Measurements from ENCODE around the gene PTS. TPM values are rescaled to one million over a fixed set of nuclear protein-coding genes. Genes with fewer than 3 reads are reported as not detected.

Gene PTS
- polyA plus RNA-seq, 3 donors = 11.8 to 25.0 (median 14.0) TPM

- Histone ChIP-seq H3K4me3 (replicated peaks in 1 of 3; ENCODE audit: low read depth in 2 of 3, low read length in 3 of 3) (no peak overlapping the region), H3K9me3 (replicated peaks in 1 of 2; ENCODE audit: control insufficient read depth in 1 of 2, insufficient read depth in 1 of 2, low read length in 2 of 2) (no peaks in the 10 kb centered on the region), H3K79me2 (ENCODE audit: insufficient read depth, low read length) (no peaks in the 10 kb centered on the region), H3K27me3 (ENCODE audit: control insufficient read depth in 2 of 2, insufficient read depth in 2 of 2, low read length in 2 of 2) (no peaks in the 10 kb centered on the region), H4K20me1 (ENCODE audit: insufficient read depth, low read length) (no peaks in the 10 kb centered on the region), H3K36me3 (replicated peaks in 1 of 2; ENCODE audit: control insufficient read depth in 1 of 2, insufficient read depth in 2 of 2, low read length in 2 of 2) (no peaks in the 10 kb centered on the region), H3K4me2 (replicated peaks; ENCODE audit: extremely low read depth, low read length, poor library complexity, severe bottlenecking) (no peak overlapping the region), H2AFZ (ENCODE audit: insufficient read depth, low read depth, low read length, poor library complexity, severe bottlenecking) (no peak overlapping the region), H3K9ac (ENCODE audit: insufficient read depth, low read length, poor library complexity, severe bottlenecking) (no peak overlapping the region), H3K4me1 (ENCODE audit: control insufficient read depth in 1 of 2, insufficient read depth in 2 of 2, low read length in 2 of 2) (peaks cover 0 to 6% of the 10 kb centered on the region in 2 donors), H3K27ac (ENCODE audit: low read depth in 1 of 2, low read length in 2 of 2) (no peak overlapping the region)
- DNase-seq = no peak
- no peak overlapping the region for H3K4me3 Mint-ChIP-seq
- H3K4me1 Mint-ChIP-seq = no peaks in the 10 kb centered on the region
- no CpG with 5 or more reads among the region's 1 CpG for WGBS (ENCODE audit: insufficient coverage)
- H3K36me3 Mint-ChIP-seq = peaks cover 0 to 3% of the 10 kb centered on the region in 2 donors
- H3K9me3 Mint-ChIP-seq = peaks cover 0 to 2% (median 0%) of the 10 kb centered on the region in 7 donors
- intact Hi-C loops (cut with micrococcal nuclease) = no loop called here
- H3K27ac Mint-ChIP-seq = no peak overlapping the region
- H3K27me3 Mint-ChIP-seq (ENCODE audit: low read depth in 3 of 3) = peaks cover 2 to 4% (median 3%) of the 10 kb centered on the region in 3 donors
- no peak for TF ChIP-seq CTCF (IDR thresholded peaks at IDR 0.05)
These were observed 46.8 kb downstream of the PTS start for GRCh38 chr11:112273066-112273465.

- no peak overlapping the region for H3K9ac ChIP-seq (ENCODE audit: insufficient read depth, low read length, poor library complexity, severe bottlenecking)
- Mint-ChIP-seq H3K27ac (no peak overlapping the region), H3K9me3 (peaks cover 0 to 2% (median 0%) of the 10 kb centered on the region in 7 donors), H3K4me1 (no peaks in the 10 kb centered on the region), H3K36me3 (peaks cover 0 to 3% of the 10 kb centered on the region in 2 donors), H3K27me3 (ENCODE audit: low read depth in 3 of 3) (peaks cover 2 to 4% (median 3%) of the 10 kb centered on the region in 3 donors), H3K4me3 (no peak overlapping the region)
- no peaks in the 10 kb centered on the region for H3K9me3 ChIP-seq (replicated peaks in 1 of 2; ENCODE audit: control insufficient read depth in 1 of 2, insufficient read depth in 1 of 2, low read length in 2 of 2)
- H3K4me2 ChIP-seq (replicated peaks; ENCODE audit: extremely low read depth, low read length, poor library complexity, severe bottlenecking) = no peak overlapping the region
- intact Hi-C loops (cut with micrococcal nuclease) = no loop called here
- no peaks in the 10 kb centered on the region for H3K4me1 ChIP-seq (ENCODE audit: control insufficient read depth in 1 of 2, insufficient read depth in 2 of 2, low read length in 2 of 2)
- no peak for TF ChIP-seq CTCF (IDR thresholded peaks at IDR 0.05)
- WGBS (ENCODE audit: insufficient coverage) = 98% methylated on average over 4 of the region's 7 CpGs
- no peak overlapping the region for H2AFZ ChIP-seq (ENCODE audit: insufficient read depth, low read depth, low read length, poor library complexity, severe bottlenecking)
- no peaks in the 10 kb centered on the region for H3K79me2 ChIP-seq (ENCODE audit: insufficient read depth, low read length)
- no peak overlapping the region for H3K4me3 ChIP-seq (replicated peaks in 1 of 3; ENCODE audit: low read depth in 2 of 3, low read length in 3 of 3)
- no peaks in the 10 kb centered on the region for H3K27me3 ChIP-seq (ENCODE audit: control insufficient read depth in 2 of 2, insufficient read depth in 2 of 2, low read length in 2 of 2)
- no peaks in the 10 kb centered on the region for H3K36me3 ChIP-seq (replicated peaks in 1 of 2; ENCODE audit: control insufficient read depth in 1 of 2, insufficient read depth in 2 of 2, low read length in 2 of 2)
- DNase-seq = no peak
- H4K20me1 ChIP-seq (ENCODE audit: insufficient read depth, low read length) = no peaks in the 10 kb centered on the region
- no peak overlapping the region for H3K27ac ChIP-seq (ENCODE audit: low read depth in 1 of 2, low read length in 2 of 2)
These were observed 48.0 kb downstream of the PTS start for GRCh38 chr11:112274007-112274783.

Measured in CD14-positive monocyte (primary cell).